Upper lobe of right lung (tissue), 1 donor: ENCODE data around the gene MUC5AC. TPM values are rescaled to one million over a fixed set of nuclear protein-coding genes. Genes with fewer than 3 reads are reported as not detected.

Experiments used
- ATAC-seq: fragments of 200-7000 bp; cut with Tn5 transposase; one replicate; pipeline ENCODE4 v1.9.1; 2020; ENCODE audit warnings: mild to moderate bottlenecking, moderate library complexity
- DNase-seq: peaks from one replicate; pipeline ENCODE4 v3.0.0-alpha.2; 2020
- H3K27ac ChIP-seq: fragments of 200-600 bp; one replicate; pipeline ENCODE4 v1.8.0; 2022
- H3K27me3 ChIP-seq: fragments of 200-600 bp; one replicate; pipeline ENCODE4 v1.8.0; 2022; ENCODE audit warnings: mild to moderate bottlenecking
- H3K36me3 ChIP-seq: fragments of 200-600 bp; one replicate; pipeline ENCODE4 v1.8.0; 2022
- H3K4me1 ChIP-seq: fragments of 200-600 bp; one replicate; pipeline ENCODE4 v1.8.0; 2022
- H3K4me3 ChIP-seq: fragments of 200-600 bp; one replicate; pipeline ENCODE4 v1.8.0; 2022; ENCODE audit warnings: mild to moderate bottlenecking
- H3K9me3 ChIP-seq: fragments of 200-600 bp; one replicate; pipeline ENCODE4 v1.8.0; 2022
- intact Hi-C: fragments of 100-400 bp; cut with DNase I; formaldehyde crosslinking; loops from one replicate; pipeline ENCODE4 v1.11.0; 2022
- total RNA-seq: library from RNA; stranded (reverse); fragmentation: NEBNext Ultra II Directional; extraction: Animal tissue kit (Norgen Biotek cat#: 25700); gene quantifications from one replicate; pipeline ENCODE4 v1.2.1, GENCODE V29; 2021
- TF ChIP-seq, protein P1 (sequence below): fragments of 200-600 bp; IDR thresholded peaks from one replicate; pipeline ENCODE4 v1.8.0; 2022; ENCODE audit warnings: antibody characterized with exemption
- donor health status: DM: no; HTN: yes; CAD: no; lungs with severe emphysema.

The MUC5AC gene
- total RNA-seq, 1 donor from 2014 or later = not detected

DNA sequence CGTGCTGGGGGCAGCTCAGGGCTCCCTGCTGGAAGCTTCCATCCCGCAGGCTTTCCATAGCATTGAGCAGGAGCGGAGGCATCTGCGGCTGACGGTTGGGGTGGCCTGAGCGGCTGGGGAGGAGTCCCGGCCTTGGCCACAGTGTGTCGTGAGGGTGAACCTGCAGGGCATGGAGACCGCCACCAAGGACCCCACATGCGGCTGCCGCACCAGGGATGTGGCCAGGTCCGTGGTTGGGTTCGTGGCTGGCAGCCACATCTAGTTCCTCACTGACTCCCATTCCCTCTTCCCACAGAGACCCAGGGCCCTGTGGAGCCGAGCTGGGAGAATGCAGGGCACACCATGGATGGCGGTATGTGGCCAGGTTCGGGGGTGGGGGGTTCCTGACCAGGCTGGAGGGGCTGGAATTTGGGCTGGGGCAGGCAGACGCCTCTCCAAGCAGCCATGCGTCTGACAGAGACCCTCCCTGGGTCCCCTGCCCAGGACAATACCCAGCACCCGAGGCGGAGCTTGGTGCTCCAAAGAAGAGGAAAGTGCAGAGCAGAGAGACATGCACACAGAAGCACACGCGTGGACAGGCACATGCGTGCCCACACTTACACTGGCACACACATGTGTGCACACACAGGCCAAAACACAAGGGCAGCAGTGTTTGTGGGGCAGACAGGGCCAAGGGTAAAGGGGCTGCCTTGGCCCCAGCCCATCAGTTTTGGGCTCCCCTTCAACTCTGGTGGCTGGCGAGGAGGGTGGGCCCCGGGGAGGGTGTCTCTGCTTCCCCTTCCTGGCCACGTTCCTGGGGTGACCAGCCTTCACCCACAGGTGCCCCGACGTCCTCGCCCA, 67.9 kb downstream of the MUC5AC start:
- no peak overlapping the region for H3K4me3 ChIP-seq
- intact Hi-C loops = no loop called here
- no peaks in the 10 kb centered on the region for H3K9me3 ChIP-seq
- DNase-seq (peak; percentile 53), ATAC-seq (no peak)
- H3K4me1 ChIP-seq = no peaks in the 10 kb centered on the region
- peaks cover 34% of the 10 kb centered on the region for H3K27me3 ChIP-seq
- no peak overlapping the region for H3K27ac ChIP-seq
- TF ChIP-seq, protein P1, sequence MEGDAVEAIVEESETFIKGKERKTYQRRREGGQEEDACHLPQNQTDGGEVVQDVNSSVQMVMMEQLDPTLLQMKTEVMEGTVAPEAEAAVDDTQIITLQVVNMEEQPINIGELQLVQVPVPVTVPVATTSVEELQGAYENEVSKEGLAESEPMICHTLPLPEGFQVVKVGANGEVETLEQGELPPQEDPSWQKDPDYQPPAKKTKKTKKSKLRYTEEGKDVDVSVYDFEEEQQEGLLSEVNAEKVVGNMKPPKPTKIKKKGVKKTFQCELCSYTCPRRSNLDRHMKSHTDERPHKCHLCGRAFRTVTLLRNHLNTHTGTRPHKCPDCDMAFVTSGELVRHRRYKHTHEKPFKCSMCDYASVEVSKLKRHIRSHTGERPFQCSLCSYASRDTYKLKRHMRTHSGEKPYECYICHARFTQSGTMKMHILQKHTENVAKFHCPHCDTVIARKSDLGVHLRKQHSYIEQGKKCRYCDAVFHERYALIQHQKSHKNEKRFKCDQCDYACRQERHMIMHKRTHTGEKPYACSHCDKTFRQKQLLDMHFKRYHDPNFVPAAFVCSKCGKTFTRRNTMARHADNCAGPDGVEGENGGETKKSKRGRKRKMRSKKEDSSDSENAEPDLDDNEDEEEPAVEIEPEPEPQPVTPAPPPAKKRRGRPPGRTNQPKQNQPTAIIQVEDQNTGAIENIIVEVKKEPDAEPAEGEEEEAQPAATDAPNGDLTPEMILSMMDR = no peak
- H3K36me3 ChIP-seq = no peaks in the 10 kb centered on the region

DNA sequence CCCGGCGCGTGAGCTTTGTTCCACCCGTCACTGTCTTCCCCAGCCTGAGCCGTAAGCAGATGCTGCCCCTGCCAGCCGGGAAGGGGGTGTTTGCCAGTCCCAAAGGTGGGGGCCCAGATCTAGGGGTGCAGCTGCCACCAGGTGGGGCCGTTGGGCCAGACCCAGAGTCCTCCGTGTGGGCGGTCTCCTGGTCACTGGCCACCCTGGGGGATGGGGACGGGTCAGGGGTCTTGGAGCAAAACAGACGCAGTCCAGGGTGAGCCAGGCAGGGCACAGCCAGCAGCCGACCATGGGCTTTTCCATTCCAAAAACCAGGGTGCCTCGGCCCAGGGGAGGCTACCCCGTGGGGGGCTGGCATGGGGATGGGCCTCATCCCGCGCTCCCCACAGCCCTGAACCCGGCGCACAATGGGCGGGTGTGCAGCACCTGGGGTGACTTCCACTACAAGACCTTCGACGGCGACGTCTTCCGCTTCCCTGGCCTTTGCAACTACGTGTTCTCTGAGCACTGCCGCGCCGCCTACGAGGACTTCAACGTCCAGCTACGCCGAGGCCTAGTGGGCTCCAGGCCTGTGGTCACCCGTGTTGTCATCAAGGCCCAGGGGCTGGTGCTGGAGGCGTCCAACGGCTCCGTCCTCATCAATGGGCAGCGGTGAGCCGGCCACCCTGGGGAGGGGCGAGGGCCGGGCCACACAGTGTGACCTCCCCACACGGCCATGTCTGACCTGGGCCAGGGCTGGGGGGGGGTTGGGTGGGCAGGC, 68.7 kb downstream of the MUC5AC start:
- no peaks in the 10 kb centered on the region for H3K4me1 ChIP-seq
- H3K27ac ChIP-seq = no peak overlapping the region
- intact Hi-C loops = no loop called here
- no peaks in the 10 kb centered on the region for H3K9me3 ChIP-seq
- DNase-seq = peak; percentile 64
- TF ChIP-seq, protein P1 = no peak
- ATAC-seq = no peak
- H3K4me3 ChIP-seq = no peak overlapping the region
- H3K36me3 ChIP-seq = no peaks in the 10 kb centered on the region
- H3K27me3 ChIP-seq = peaks cover 26% of the 10 kb centered on the region

DNA sequence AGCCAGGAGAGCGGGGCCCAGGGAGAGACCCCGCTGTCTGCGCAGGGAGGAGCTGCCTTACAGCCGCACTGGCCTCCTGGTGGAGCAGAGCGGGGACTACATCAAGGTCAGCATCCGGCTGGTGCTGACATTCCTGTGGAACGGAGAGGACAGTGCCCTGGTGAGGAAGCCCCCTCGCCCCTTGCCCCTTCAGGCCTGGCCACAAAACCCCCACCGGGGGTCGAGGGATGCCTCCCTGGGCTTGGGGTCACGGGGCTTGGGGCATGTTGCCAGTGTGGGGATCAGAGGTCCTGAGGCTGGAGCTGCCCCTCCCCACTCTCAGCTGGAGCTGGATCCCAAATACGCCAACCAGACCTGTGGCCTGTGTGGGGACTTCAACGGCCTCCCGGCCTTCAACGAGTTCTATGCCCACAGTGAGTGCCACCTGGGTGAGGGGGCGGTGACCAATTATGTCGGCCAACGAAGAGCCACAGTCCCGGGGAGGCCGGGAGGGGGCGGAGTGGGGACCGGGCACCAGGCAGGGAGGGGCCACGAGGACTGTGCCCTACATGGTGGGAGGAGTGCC, 69.3 kb downstream of the MUC5AC start:
- H3K27ac ChIP-seq = no peak overlapping the region
- peaks cover 21% of the 10 kb centered on the region for H3K27me3 ChIP-seq
- ATAC-seq (no peak), DNase-seq (no peak)
- TF ChIP-seq, protein P1 = no peak
- no peaks in the 10 kb centered on the region for H3K9me3 ChIP-seq
- no peaks in the 10 kb centered on the region for H3K4me1 ChIP-seq
- no peak overlapping the region for H3K4me3 ChIP-seq
- no peaks in the 10 kb centered on the region for H3K36me3 ChIP-seq
- intact Hi-C loops = no loop called here

DNA sequence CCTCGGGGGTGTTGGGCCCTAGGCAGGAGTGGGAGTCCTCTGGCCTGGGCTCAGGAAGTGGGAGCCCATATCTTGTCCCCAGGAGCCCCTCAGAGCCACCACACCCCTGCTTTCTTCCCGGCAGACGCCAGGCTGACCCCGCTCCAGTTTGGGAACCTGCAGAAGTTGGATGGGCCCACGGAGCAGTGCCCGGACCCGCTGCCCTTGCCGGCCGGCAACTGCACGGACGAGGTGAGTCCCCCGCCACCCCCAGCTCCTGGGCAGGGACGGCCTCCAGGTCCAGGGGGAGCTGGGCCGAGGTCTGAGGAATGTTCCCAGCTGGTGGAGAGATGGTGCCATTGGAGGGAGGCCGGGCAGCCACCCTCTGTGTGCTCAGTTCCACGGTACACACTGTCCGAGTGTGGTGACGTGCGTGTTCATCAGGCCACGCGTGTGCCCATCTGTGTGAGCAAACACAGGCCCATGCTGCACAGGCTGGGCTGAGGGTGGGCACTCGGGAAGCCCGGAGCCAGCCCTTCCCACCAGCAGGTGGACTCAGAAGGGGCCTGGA, 69.9 kb downstream of the MUC5AC start:
- DNase-seq = peak; percentile 60
- Histone ChIP-seq H3K27ac (no peak overlapping the region), H3K4me1 (no peaks in the 10 kb centered on the region), H3K9me3 (no peaks in the 10 kb centered on the region), H3K27me3 (peaks cover 15% of the 10 kb centered on the region), H3K36me3 (no peaks in the 10 kb centered on the region), H3K4me3 (no peak overlapping the region)
- ATAC-seq = no peak
- TF ChIP-seq, protein P1 = no peak
- intact Hi-C loops = no loop called here

DNA sequence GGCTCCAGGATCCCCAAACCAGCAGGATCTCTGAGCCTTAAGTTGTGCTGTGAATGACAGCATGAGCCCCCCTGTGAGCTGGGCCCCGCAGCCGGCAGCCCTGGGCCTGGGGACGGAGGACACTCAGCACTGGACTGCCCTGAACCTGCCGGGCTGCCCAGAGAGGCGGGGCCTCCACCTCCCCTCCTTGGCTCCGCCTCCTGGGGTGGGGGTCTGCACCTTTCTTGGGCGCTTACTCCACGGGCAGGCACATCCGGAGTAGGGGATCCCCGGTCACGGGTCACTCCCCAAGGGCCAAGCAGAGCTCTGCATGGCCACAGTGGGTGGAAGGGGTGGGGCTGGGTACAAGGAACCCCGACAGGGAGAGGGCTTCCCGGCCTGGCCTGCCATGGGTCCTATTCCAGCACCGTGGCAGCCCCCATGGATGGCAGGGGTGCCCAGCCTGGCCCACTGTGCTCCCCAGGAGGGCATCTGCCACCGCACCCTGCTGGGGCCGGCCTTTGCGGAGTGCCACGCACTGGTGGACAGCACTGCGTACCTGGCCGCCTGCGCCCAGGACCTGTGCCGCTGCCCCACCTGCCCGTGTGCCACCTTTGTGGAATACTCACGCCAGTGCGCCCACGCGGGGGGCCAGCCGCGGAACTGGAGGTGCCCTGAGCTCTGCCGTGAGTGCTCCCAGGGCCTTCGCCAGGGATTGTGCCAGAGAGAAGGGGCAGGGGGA, 70.5 kb downstream of the MUC5AC start:
- no peak overlapping the region for H3K27ac ChIP-seq
- ATAC-seq (no peak), DNase-seq (peak; percentile 62)
- H3K27me3 ChIP-seq = peaks cover 9% of the 10 kb centered on the region
- TF ChIP-seq, protein P1 = no peak
- no peaks in the 10 kb centered on the region for H3K4me1 ChIP-seq
- H3K36me3 ChIP-seq = no peaks in the 10 kb centered on the region
- H3K9me3 ChIP-seq = no peaks in the 10 kb centered on the region
- no peak overlapping the region for H3K4me3 ChIP-seq
- intact Hi-C loops = no loop called here
